K562 (cell line): ENCODE results near the gene PHF21B. TPM values are rescaled to one million over a fixed set of nuclear protein-coding genes. Genes with fewer than 3 reads are reported as not detected.

Experiments
- MBD2 ChIP-seq: sonication (generic); IDR thresholded peaks from 2 replicates; pipeline ENCODE4 v1.6.1; 2016; ENCODE audit warnings: low read depth, borderline replicate concordance
- NCOR1 ChIP-seq: fragments of 450-650 bp; IDR thresholded peaks from 2 replicates; pipeline ENCODE4 v1.6.1; 2016; ENCODE audit warnings: mild to moderate bottlenecking, moderate library complexity
- NFIX ChIP-seq: fragments of 250-450 bp; sonication (Bioruptor Pico); IDR thresholded peaks from 2 replicates; pipeline ENCODE4 v1.4.0; 2020; ENCODE audit warnings: low read depth, mild to moderate bottlenecking, moderate library complexity
- POLR2G ChIP-seq: fragments of 200-400 bp; formaldehyde crosslinking; IDR thresholded peaks from 2 replicates; pipeline ENCODE4 v1.6.1; 2017; ENCODE audit warnings: low read depth, mild to moderate bottlenecking, antibody characterized with exemption, low read length, moderate library complexity
- SNRNP70 ChIP-seq: fragments of 200-400 bp; formaldehyde crosslinking; optimal IDR thresholded peaks from 2 replicates; pipeline ENCODE3; 2017; ENCODE audit warnings: low read depth, low read length
- ZEB2 ChIP-seq: fragments of 450-650 bp; IDR thresholded peaks from 2 replicates; pipeline ENCODE4 v1.6.1; 2016
- ZNF197 ChIP-seq: fragments of 200-800 bp; sonication (Bioruptor generic); IDR thresholded peaks from 2 replicates; pipeline ENCODE4 v1.6.1; 2016; ENCODE audit warnings: low read depth, missing genetic modification characterization, missing compliant biosample characterization
- ZNF282 ChIP-seq: sonication (generic); formaldehyde crosslinking; IDR thresholded peaks from 2 replicates; pipeline ENCODE4 v1.8.1; 2023; ENCODE audit warnings: missing genetic modification reagents
- ZNF764 ChIP-seq: fragments of 250-450 bp; sonication (Bioruptor Pico); IDR thresholded peaks from 2 replicates; pipeline ENCODE4 v1.4.0; 2020; ENCODE audit warnings: low read depth, mild to moderate bottlenecking, moderate library complexity
- polyA plus RNA-seq, 8 experiments: library from polyadenylated mRNA; depleted of rRNA in 4 of 8; stranded (reverse) in 5 of 8; unstranded in 3 of 8; fragments of >200 nt; fragmentation: Nextera tagmentation in 2 of 8; fragmentation: Illumina TruSeq in 1 of 8; extraction: Ambion mirVana in 2 of 8; extraction: Trizol in 1 of 8; gene quantifications; 2 replicates each; pipeline versions ENCODE4 v1.2.1 to v1.2.3, GENCODE V29; 2011 to 2014; ENCODE audit warnings: inconsistent platforms in 1 of 8, missing spikeins in 1 of 8
- total RNA-seq, 7 experiments: library from RNA; depleted of rRNA in 6 of 7; stranded (reverse); fragments of >200 nt in 6 of 7; fragmentation: Illumina TruSeq in 2 of 7; extraction: Trizol in 2 of 7; gene quantifications; 2 replicates each; pipeline versions ENCODE4 v1.2.1 to v1.2.3, GENCODE V29; 2011 to 2021; ENCODE audit warnings: low replicate concordance in 1 of 7
- TF ChIP-seq, protein P1 (sequence below), 2 experiments: fragments of 150-350 bp in 1 of 2; IDR thresholded peaks; 2 replicates each; pipeline ENCODE4 v1.6.1; 2012 to 2016; ENCODE audit warnings: low read depth in 2 of 2, low read length in 2 of 2, mild to moderate bottlenecking in 1 of 2, moderate library complexity in 1 of 2
- TF ChIP-seq, protein P2 (sequence below): sonication (generic); formaldehyde crosslinking; IDR thresholded peaks from 2 replicates; pipeline ENCODE4 v1.8.1; 2023; ENCODE audit warnings: mild to moderate bottlenecking, missing genetic modification reagents
- TF ChIP-seq, protein P3 (sequence below): fragments of 250-450 bp; sonication (Bioruptor Pico); IDR thresholded peaks from 2 replicates; pipeline ENCODE4 v1.8.0; 2021; ENCODE audit warnings: mild to moderate bottlenecking, moderate library complexity

PHF21B gene
- total and polyA plus RNA-seq, 9 of the 15 experiments (the other 6 are each of a cell fraction or from before 2014, with no cell fraction given): 0.04 TPM; not detected in 8

DNA sequence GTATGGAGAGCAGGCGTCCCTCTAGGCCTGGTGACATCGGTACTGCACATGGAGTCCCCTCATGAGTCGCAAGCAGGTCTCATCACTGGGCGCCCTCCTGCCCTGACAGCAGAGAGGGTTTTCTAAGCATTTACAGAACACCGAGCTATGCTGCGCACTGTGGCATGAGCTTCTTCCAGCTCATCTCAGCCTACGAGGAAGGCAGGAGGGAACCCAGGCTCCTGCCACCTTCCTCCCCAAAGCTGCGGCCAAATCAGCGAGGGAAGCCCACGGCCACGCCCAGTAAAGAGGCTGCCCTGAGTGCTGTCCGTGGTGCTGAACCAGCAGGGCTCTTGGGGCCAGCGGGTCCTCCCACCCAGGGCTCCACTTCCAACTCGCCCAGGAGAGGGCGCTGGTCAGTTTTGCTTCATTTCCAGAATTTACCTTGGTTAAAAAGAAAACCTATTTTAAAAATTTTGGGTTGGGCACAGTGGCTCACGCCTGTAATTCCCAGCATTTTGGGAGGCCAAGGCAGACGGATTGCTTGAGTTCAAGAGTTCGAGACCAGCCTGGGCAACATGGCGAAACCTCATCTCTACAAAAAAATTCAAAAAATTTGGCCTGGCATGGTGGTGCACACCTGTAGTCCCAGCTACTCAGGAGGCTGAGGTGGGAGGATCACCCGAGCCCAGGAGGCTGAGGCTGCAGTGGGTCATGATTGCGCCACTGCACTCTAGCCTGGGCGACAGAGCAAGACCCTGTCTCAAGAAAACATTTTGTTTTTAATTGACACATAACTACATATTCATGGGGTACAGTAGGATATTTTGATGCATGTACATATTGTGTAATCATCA, 34.2 kb downstream of the PHF21B start (continued):
- TF ChIP-seq, protein P1, sequence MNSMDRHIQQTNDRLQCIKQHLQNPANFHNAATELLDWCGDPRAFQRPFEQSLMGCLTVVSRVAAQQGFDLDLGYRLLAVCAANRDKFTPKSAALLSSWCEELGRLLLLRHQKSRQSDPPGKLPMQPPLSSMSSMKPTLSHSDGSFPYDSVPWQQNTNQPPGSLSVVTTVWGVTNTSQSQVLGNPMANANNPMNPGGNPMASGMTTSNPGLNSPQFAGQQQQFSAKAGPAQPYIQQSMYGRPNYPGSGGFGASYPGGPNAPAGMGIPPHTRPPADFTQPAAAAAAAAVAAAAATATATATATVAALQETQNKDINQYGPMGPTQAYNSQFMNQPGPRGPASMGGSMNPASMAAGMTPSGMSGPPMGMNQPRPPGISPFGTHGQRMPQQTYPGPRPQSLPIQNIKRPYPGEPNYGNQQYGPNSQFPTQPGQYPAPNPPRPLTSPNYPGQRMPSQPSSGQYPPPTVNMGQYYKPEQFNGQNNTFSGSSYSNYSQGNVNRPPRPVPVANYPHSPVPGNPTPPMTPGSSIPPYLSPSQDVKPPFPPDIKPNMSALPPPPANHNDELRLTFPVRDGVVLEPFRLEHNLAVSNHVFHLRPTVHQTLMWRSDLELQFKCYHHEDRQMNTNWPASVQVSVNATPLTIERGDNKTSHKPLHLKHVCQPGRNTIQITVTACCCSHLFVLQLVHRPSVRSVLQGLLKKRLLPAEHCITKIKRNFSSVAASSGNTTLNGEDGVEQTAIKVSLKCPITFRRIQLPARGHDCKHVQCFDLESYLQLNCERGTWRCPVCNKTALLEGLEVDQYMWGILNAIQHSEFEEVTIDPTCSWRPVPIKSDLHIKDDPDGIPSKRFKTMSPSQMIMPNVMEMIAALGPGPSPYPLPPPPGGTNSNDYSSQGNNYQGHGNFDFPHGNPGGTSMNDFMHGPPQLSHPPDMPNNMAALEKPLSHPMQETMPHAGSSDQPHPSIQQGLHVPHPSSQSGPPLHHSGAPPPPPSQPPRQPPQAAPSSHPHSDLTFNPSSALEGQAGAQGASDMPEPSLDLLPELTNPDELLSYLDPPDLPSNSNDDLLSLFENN (IDR thresholded peaks at IDR 0.05; ENCODE audit: low read depth in 2 of 2, low read length in 2 of 2): no peak
- no peak for TF ChIP-seq NFIX (CRISPR knock-in tag)
- TF ChIP-seq ZEB2: no peak
- TF ChIP-seq SNRNP70: no peak
- TF ChIP-seq ZNF282 (CRISPR knock-in tag): no peak
- TF ChIP-seq ZNF197 (CRISPR knock-in tag): 0 out of 2 replicates have a peak, but pooled peaks have one; percentile 44
- no peak for TF ChIP-seq MBD2
- no peak for TF ChIP-seq NCOR1
- no peak for TF ChIP-seq ZNF764 (CRISPR knock-in tag)
- TF ChIP-seq, protein P2, sequence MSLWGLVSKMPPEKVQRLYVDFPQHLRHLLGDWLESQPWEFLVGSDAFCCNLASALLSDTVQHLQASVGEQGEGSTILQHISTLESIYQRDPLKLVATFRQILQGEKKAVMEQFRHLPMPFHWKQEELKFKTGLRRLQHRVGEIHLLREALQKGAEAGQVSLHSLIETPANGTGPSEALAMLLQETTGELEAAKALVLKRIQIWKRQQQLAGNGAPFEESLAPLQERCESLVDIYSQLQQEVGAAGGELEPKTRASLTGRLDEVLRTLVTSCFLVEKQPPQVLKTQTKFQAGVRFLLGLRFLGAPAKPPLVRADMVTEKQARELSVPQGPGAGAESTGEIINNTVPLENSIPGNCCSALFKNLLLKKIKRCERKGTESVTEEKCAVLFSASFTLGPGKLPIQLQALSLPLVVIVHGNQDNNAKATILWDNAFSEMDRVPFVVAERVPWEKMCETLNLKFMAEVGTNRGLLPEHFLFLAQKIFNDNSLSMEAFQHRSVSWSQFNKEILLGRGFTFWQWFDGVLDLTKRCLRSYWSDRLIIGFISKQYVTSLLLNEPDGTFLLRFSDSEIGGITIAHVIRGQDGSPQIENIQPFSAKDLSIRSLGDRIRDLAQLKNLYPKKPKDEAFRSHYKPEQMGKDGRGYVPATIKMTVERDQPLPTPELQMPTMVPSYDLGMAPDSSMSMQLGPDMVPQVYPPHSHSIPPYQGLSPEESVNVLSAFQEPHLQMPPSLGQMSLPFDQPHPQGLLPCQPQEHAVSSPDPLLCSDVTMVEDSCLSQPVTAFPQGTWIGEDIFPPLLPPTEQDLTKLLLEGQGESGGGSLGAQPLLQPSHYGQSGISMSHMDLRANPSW (CRISPR knock-in tag): no peak
- TF ChIP-seq POLR2G: no peak
- TF ChIP-seq, protein P3, sequence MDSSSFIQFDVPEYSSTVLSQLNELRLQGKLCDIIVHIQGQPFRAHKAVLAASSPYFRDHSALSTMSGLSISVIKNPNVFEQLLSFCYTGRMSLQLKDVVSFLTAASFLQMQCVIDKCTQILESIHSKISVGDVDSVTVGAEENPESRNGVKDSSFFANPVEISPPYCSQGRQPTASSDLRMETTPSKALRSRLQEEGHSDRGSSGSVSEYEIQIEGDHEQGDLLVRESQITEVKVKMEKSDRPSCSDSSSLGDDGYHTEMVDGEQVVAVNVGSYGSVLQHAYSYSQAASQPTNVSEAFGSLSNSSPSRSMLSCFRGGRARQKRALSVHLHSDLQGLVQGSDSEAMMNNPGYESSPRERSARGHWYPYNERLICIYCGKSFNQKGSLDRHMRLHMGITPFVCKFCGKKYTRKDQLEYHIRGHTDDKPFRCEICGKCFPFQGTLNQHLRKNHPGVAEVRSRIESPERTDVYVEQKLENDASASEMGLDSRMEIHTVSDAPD (CRISPR knock-in tag): no peak
